ENCODE data around the gene KRTAP7-1. TPM values are rescaled to one million over a fixed set of nuclear protein-coding genes. Genes with fewer than 3 reads are reported as not detected.
A peak's percentile ranks its signal among the peaks of the same experiment; 100 is the strongest.

Gene KRTAP7-1
- total RNA-seq: not detected

- DNase-seq (ENCODE audit: low spot score): no peak
- ATAC-seq: no peak
These were observed at the start of gene KRTAP7-1 for GRCh38 chr21:30829659-30830058. Gene KRTAP7-1 (minus strand): TSS chr21:30829759. CDS start chr21:30829698, 61 bp downstream.

- DNase-seq (ENCODE audit: low spot score) (no peak), ATAC-seq (no peak)
These were observed 45.0 kb upstream of the KRTAP7-1 start for GRCh38 chr21:30874526-30874925.

GRCh38 chr21:30847627-30848500, 18.3 kb upstream of the KRTAP7-1 start:
- ATAC-seq (no peak), DNase-seq (ENCODE audit: low spot score) (no peak)

GRCh38 chr21:30842990-30843389, 13.4 kb upstream of the KRTAP7-1 start:
- DNase-seq (ENCODE audit: low spot score): no peak
- no peak for ATAC-seq

GRCh38 chr21:30839304-30839703, 9.7 kb upstream of the KRTAP7-1 start:
- ATAC-seq (peak; percentile 85), DNase-seq (ENCODE audit: low spot score) (no peak)

- DNase-seq (ENCODE audit: low spot score) (no peak), ATAC-seq (no peak)
These were observed 9.0 kb upstream of the KRTAP7-1 start for GRCh38 chr21:30838536-30838935.

- ATAC-seq (no peak), DNase-seq (ENCODE audit: low spot score) (no peak)
These were observed 1.7 kb upstream of the KRTAP7-1 start for GRCh38 chr21:30831194-30831765.

- DNase-seq (ENCODE audit: low spot score) (no peak), ATAC-seq (no peak)
These were observed 10.5 kb downstream of the KRTAP7-1 start for GRCh38 chr21:30818837-30819610.

GRCh38 chr21:30813174-30813573, 16.4 kb downstream of the KRTAP7-1 start, which contains the start of gene KRTAP8-1:
Gene KRTAP8-1 (minus strand): TSS chr21:30813274. CDS start chr21:30813220, 54 bp downstream.
- ATAC-seq (no peak), DNase-seq (ENCODE audit: low spot score) (no peak)

- ATAC-seq: no peak
- DNase-seq (ENCODE audit: low spot score): no peak
These were observed 29.0 kb downstream of the KRTAP7-1 start for GRCh38 chr21:30800605-30801004.

GRCh38 chr21:30793581-30794314, 35.8 kb downstream of the KRTAP7-1 start:
- ATAC-seq (peak; percentile 36), DNase-seq (ENCODE audit: low spot score) (no peak)

GRCh38 chr21:30779249-30779648, 50.3 kb downstream of the KRTAP7-1 start:
- ATAC-seq (no peak), DNase-seq (ENCODE audit: low spot score) (no peak)

Other genes with a start within 250 kb of the KRTAP7-1 start
- not detected for gene KRTAP22-2, start 239.4 kb downstream of the KRTAP7-1 start, total RNA-seq
- gene KRTAP6-3, start 237.3 kb downstream of the KRTAP7-1 start, total RNA-seq: not detected
- not detected for gene KRTAP6-2, start 230.9 kb downstream of the KRTAP7-1 start, total RNA-seq
- gene KRTAP22-1, start 228.7 kb downstream of the KRTAP7-1 start, total RNA-seq: not detected
- gene KRTAP6-1, start 215.8 kb downstream of the KRTAP7-1 start, total RNA-seq: not detected
- not detected for gene KRTAP20-1, start 213.3 kb downstream of the KRTAP7-1 start, total RNA-seq
- gene KRTAP20-4, start 209.1 kb downstream of the KRTAP7-1 start, total RNA-seq: not detected
- gene KRTAP20-2, start 194.6 kb downstream of the KRTAP7-1 start, total RNA-seq: not detected
- gene KRTAP20-3, start 186.9 kb downstream of the KRTAP7-1 start, total RNA-seq: not detected
- gene KRTAP21-3, start 111.0 kb downstream of the KRTAP7-1 start, total RNA-seq: not detected
- gene KRTAP21-2, start 82.5 kb downstream of the KRTAP7-1 start, total RNA-seq: not detected
- not detected for gene KRTAP21-1, start 74.3 kb downstream of the KRTAP7-1 start, total RNA-seq
- gene KRTAP8-1, start 16.5 kb downstream of the KRTAP7-1 start, total RNA-seq: not detected
- gene KRTAP11-1, start 51.8 kb upstream of the KRTAP7-1 start, total RNA-seq: not detected
- not detected for gene KRTAP19-8, start 208.7 kb upstream of the KRTAP7-1 start, total RNA-seq

Measured in left lobe of liver (tissue), 2 donors.